ENCODE measurements around the gene ADAMTS8. TPM values are rescaled to one million over a fixed set of nuclear protein-coding genes. Genes with fewer than 3 reads are reported as not detected.

Gene ADAMTS8
- total RNA-seq, 2 donors from 2014 or later, result 1.00 to 4.0 TPM

DNA sequence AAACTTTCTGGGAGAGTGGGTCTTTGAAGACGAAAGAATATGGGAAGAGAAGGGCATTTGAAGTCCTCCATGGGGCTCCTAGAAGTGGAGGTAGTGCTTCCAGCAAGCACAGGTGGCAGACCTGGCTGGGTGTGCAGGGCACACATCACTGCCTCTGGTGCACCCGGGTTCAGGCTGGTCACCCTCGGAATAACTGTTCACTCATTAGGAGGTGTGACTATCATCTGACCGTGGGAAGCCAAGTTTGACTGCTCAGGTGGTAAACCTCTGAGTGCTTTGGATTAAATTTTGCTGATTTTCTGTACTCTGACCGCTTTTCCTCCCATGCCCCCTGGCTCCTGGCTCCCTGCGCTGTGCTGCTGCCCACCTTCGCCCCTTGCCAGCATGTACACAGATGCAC is 31.1 kb upstream of the ADAMTS8 start:
- H3K4me3 ChIP-seq (ENCODE audit: low read length), result no peak overlapping the region
- WGBS, 2 experiments (ENCODE audit: insufficient coverage in 1 of 2, insufficient read length in 1 of 2), result 91 to 100% methylated on average over 6 to 7 of the region's 7 CpGs
- peaks cover 14% of the 10 kb centered on the region for H3K27me3 Mint-ChIP-seq (ENCODE audit: insufficient read depth)
- no peaks in the 10 kb centered on the region for H3K4me1 Mint-ChIP-seq
- no peak for DNase-seq
- TF ChIP-seq, protein P1, sequence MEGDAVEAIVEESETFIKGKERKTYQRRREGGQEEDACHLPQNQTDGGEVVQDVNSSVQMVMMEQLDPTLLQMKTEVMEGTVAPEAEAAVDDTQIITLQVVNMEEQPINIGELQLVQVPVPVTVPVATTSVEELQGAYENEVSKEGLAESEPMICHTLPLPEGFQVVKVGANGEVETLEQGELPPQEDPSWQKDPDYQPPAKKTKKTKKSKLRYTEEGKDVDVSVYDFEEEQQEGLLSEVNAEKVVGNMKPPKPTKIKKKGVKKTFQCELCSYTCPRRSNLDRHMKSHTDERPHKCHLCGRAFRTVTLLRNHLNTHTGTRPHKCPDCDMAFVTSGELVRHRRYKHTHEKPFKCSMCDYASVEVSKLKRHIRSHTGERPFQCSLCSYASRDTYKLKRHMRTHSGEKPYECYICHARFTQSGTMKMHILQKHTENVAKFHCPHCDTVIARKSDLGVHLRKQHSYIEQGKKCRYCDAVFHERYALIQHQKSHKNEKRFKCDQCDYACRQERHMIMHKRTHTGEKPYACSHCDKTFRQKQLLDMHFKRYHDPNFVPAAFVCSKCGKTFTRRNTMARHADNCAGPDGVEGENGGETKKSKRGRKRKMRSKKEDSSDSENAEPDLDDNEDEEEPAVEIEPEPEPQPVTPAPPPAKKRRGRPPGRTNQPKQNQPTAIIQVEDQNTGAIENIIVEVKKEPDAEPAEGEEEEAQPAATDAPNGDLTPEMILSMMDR (conservative IDR thresholded peaks at IDR 0.05), result no peak
- H3K4me3 Mint-ChIP-seq, result no peak overlapping the region
- H3K27me3 ChIP-seq (ENCODE audit: control insufficient read depth, insufficient read depth, low read length, poor library complexity, severe bottlenecking), result no peaks in the 10 kb centered on the region
- no peaks in the 10 kb centered on the region for H3K9me3 Mint-ChIP-seq
- H3K4me1 ChIP-seq (ENCODE audit: control insufficient read depth, insufficient read depth, low read length), result no peaks in the 10 kb centered on the region
- no peaks in the 10 kb centered on the region for H3K36me3 ChIP-seq (ENCODE audit: control insufficient read depth, insufficient read depth, low read length)
- no peak overlapping the region for H3K27ac ChIP-seq (ENCODE audit: low read depth, low read length)
- no peak overlapping the region for H3K27ac Mint-ChIP-seq
- no peaks in the 10 kb centered on the region for H3K9me3 ChIP-seq (ENCODE audit: control insufficient read depth, low read length)
- no peaks in the 10 kb centered on the region for H3K36me3 Mint-ChIP-seq (ENCODE audit: low read depth)
- H3K9ac ChIP-seq (ENCODE audit: extremely low read depth, low read length, poor library complexity, severe bottlenecking), result no peak overlapping the region

GRCh38 chr11:130458410-130458729 is 30.0 kb upstream of the ADAMTS8 start:
- Mint-ChIP-seq H3K4me1 (no peaks in the 10 kb centered on the region), H3K9me3 (no peaks in the 10 kb centered on the region), H3K27ac (no peak overlapping the region), H3K36me3 (ENCODE audit: low read depth) (no peaks in the 10 kb centered on the region), H3K4me3 (no peak overlapping the region), H3K27me3 (ENCODE audit: insufficient read depth) (peaks cover 21% of the 10 kb centered on the region)
- 88 to 92% methylated on average over 4 of the region's 4 CpGs for WGBS, 2 experiments (ENCODE audit: insufficient coverage in 1 of 2, insufficient read length in 1 of 2)
- Histone ChIP-seq H3K4me1 (ENCODE audit: control insufficient read depth, insufficient read depth, low read length) (no peaks in the 10 kb centered on the region), H3K9me3 (ENCODE audit: control insufficient read depth, low read length) (no peaks in the 10 kb centered on the region), H3K27ac (ENCODE audit: low read depth, low read length) (no peak overlapping the region), H3K27me3 (ENCODE audit: control insufficient read depth, insufficient read depth, low read length, poor library complexity, severe bottlenecking) (no peaks in the 10 kb centered on the region), H3K36me3 (ENCODE audit: control insufficient read depth, insufficient read depth, low read length) (no peaks in the 10 kb centered on the region), H3K4me3 (ENCODE audit: low read length) (no peak overlapping the region), H3K9ac (ENCODE audit: extremely low read depth, low read length, poor library complexity, severe bottlenecking) (no peak overlapping the region)
- TF ChIP-seq, protein P1 (conservative IDR thresholded peaks at IDR 0.05), result no peak
- no peak for DNase-seq

DNA sequence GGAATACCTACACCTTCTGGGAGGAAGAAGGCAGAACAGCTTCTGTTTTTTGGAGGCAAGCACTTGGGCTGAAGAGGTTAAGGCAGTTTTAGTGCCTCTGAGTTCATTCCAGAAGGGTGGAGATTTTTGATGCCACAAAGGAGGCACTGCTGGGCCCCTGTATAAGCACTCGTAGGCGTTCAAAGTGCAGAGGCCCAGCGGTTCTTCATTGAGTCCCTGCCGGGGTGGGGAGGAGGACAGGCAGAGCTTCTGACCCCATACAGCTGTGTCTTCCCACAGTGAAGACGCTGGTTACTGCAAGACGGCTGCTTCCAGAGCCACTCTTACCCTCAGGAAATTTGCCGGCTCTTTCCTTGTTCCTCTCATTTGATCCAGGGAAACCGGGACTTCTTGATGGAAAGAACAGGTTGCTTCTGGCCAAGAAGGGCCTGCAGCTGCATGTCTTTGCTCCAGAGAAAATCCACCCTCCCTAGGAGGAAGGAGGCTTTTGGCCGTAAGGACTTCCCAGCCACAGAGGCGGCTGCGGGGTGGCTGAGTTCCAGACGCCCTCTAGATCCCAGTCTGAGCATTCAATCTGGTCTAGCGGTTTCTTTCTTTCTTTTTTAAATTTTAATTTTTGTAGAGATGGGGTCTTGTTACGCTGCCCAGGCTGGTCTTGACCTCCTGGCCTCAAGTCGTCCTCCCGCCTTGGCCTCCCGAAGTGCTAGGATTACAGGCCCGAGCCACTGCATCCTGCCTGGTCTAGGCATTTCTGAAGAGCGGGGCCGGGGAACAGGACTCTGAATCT is 29.4 kb upstream of the ADAMTS8 start:
- Histone ChIP-seq H3K36me3 (ENCODE audit: control insufficient read depth, insufficient read depth, low read length) (no peaks in the 10 kb centered on the region), H3K4me1 (ENCODE audit: control insufficient read depth, insufficient read depth, low read length) (no peaks in the 10 kb centered on the region), H3K27ac (ENCODE audit: low read depth, low read length) (no peak overlapping the region), H3K9me3 (ENCODE audit: control insufficient read depth, low read length) (no peaks in the 10 kb centered on the region), H3K4me3 (ENCODE audit: low read length) (no peak overlapping the region), H3K27me3 (ENCODE audit: control insufficient read depth, insufficient read depth, low read length, poor library complexity, severe bottlenecking) (no peaks in the 10 kb centered on the region), H3K9ac (ENCODE audit: extremely low read depth, low read length, poor library complexity, severe bottlenecking) (no peak overlapping the region)
- WGBS, 2 experiments (ENCODE audit: insufficient coverage in 1 of 2, insufficient read length in 1 of 2), result 93 to 94% methylated on average over 15 to 20 of the region's 20 CpGs
- no peaks in the 10 kb centered on the region for H3K36me3 Mint-ChIP-seq (ENCODE audit: low read depth)
- H3K4me1 Mint-ChIP-seq, result no peaks in the 10 kb centered on the region
- DNase-seq, result no peak
- TF ChIP-seq, protein P1 (conservative IDR thresholded peaks at IDR 0.05), result no peak
- no peak overlapping the region for H3K27ac Mint-ChIP-seq
- no peak overlapping the region for H3K4me3 Mint-ChIP-seq
- H3K9me3 Mint-ChIP-seq, result no peaks in the 10 kb centered on the region
- H3K27me3 Mint-ChIP-seq (ENCODE audit: insufficient read depth), result peaks cover 21% of the 10 kb centered on the region
